Esophagus muscularis mucosa (tissue), 4 donors: ENCODE results near the gene TMEM185A. TPM values are rescaled to one million over a fixed set of nuclear protein-coding genes. Genes with fewer than 3 reads are reported as not detected.
"Not testable (repeated sequence)": the region's sequence is repeated elsewhere in the genome, so short reads cannot be mapped to it uniquely, and the experiment has no call there.

Experiments
- DNase-seq: peaks from one replicate; pipeline ENCODE4 v3.0.0-alpha.2; 2017; ENCODE audit errors: extremely low spot score
- H3K27ac ChIP-seq, 4 donors: fragments of 200-600 bp; sonication (generic); replicated peaks in 1 of 4; 1 replicate in 3 of 4; 2 replicates in 1 of 4; pipeline ENCODE4 v1.5.1; 2016 to 2019; ENCODE audit warnings: mild to moderate bottlenecking in 1 of 4
- H3K27me3 ChIP-seq, 4 donors: fragments of 200-600 bp; sonication (generic); one replicate each; pipeline versions ENCODE4 v1.5.1 to v1.6.0; 2016 to 2019
- H3K36me3 ChIP-seq, 4 donors: fragments of 200-600 bp; sonication (generic); one replicate each; pipeline ENCODE4 v1.5.1; 2016 to 2019
- H3K4me1 ChIP-seq, 4 donors: fragments of 200-600 bp; sonication (generic); one replicate each; pipeline ENCODE4 v1.5.1; 2016 to 2019
- H3K4me3 ChIP-seq, 4 donors: fragments of 200-600 bp; sonication (generic); 1 replicate in 2 of 4; 2 replicates in 2 of 4; pipeline ENCODE4 v1.5.1; 2016 to 2019; ENCODE audit warnings: mild to moderate bottlenecking in 4 of 4, moderate library complexity in 1 of 4
- H3K9me3 ChIP-seq, 4 donors: fragments of 200-600 bp; sonication (generic); 1 replicate in 3 of 4; 2 replicates in 1 of 4; pipeline ENCODE4 v1.5.1; 2016 to 2019
- CTCF ChIP-seq, 3 experiments: fragments of 200-600 bp in 2 of 3; fragments of 450-650 bp in 1 of 3; sonication (generic) in 2 of 3; IDR thresholded peaks; one replicate each; pipeline ENCODE4 v1.5.1; 2017 to 2019; ENCODE audit warnings: antibody characterized with exemption in 3 of 3, mild to moderate bottlenecking in 2 of 3, moderate library complexity in 1 of 3
- EP300 ChIP-seq: sonication (generic); formaldehyde crosslinking; IDR thresholded peaks from one replicate; pipeline ENCODE4 v1.6.1; 2017; ENCODE audit warnings: antibody characterized with exemption
- POLR2A ChIP-seq: fragments of 450-650 bp; IDR thresholded peaks from one replicate; pipeline ENCODE4 v1.6.1; 2017; ENCODE audit warnings: antibody characterized with exemption, moderate library complexity, mild to moderate bottlenecking, low read depth
- POLR2AphosphoS5 ChIP-seq, 2 donors: sonication (generic); formaldehyde crosslinking; IDR thresholded peaks; one replicate each; pipeline ENCODE4 v1.6.1; 2017; ENCODE audit warnings: antibody characterized with exemption in 2 of 2
- WGBS: methylation state at CpG from one replicate; pipeline ENCODE4 v1.1.5; 2018; 5-methylcytosine and 5-hydroxymethylcytosine counted together
- intact Hi-C: fragments of 100-400 bp; cut with DNase I; formaldehyde crosslinking; loops from one replicate; pipeline ENCODE4 v1.15.1; 2023
- total RNA-seq, 4 donors: library from RNA; depleted of rRNA; stranded (reverse); fragments of >200 nt; gene quantifications; one replicate each; pipeline versions ENCODE4 v1.1.0 to v1.2.1, GENCODE V29; 2016

TMEM185A gene
- total RNA-seq, 4 donors from 2014 or later, result 11.2 to 26.2 (median 16.5) TPM

GRCh38 chrX:149630681-149631233, 835 bp downstream of the TMEM185A start:
- peaks cover 11 to 25% (median 19%) of the 10 kb centered on the region in 4 donors for H3K4me1 ChIP-seq
- peak overlapping the region; percentile 67 to 82 (median 76) for H3K27ac ChIP-seq
- TF ChIP-seq CTCF (IDR thresholded peaks at IDR 0.05), result peak in 1 of 3 experiments; percentile 19
- TF ChIP-seq POLR2AphosphoS5 (IDR thresholded peaks at IDR 0.05), result no peak
- no peaks in the 10 kb centered on the region for H3K9me3 ChIP-seq
- H3K27me3 ChIP-seq, result no peaks in the 10 kb centered on the region
- no peaks in the 10 kb centered on the region for H3K36me3 ChIP-seq
- 41% methylated on average over 16 of the region's 16 CpGs for WGBS
- no peak for DNase-seq
- H3K4me3 ChIP-seq, result peak overlapping the region; percentile 65 to 83 (median 72)
- intact Hi-C loops, result no loop called here

GRCh38 chrX:149629730-149630387, 1.7 kb downstream of the TMEM185A start:
- WGBS, result 78% methylated on average over 5 of the region's 5 CpGs
- TF ChIP-seq EP300, result no peak
- TF ChIP-seq CTCF (IDR thresholded peaks at IDR 0.05), result no peak
- no peak for TF ChIP-seq POLR2A
- no peak for TF ChIP-seq POLR2AphosphoS5 (IDR thresholded peaks at IDR 0.05)
- intact Hi-C loops, result loop anchor here (5.0 kb wide), 1 partner anchor 68 kb away; no protein-coding TSS in a partner anchor
- Histone ChIP-seq H3K36me3 (no peaks in the 10 kb centered on the region), H3K9me3 (no peaks in the 10 kb centered on the region), H3K4me3 (peak overlapping the region in 3 of 4 donors; percentile 65 to 83 (median 77)), H3K4me1 (peaks cover 11 to 28% (median 19%) of the 10 kb centered on the region in 4 donors), H3K27ac (no peak overlapping the region), H3K27me3 (no peaks in the 10 kb centered on the region)
- DNase-seq, result no peak

- intact Hi-C loops, result loop anchor here (5.0 kb wide), 1 partner anchor 66 kb away; no protein-coding TSS in a partner anchor
- DNase-seq, result no peak
- no peaks in the 10 kb centered on the region for H3K36me3 ChIP-seq
- no peak overlapping the region for H3K4me3 ChIP-seq
- no peaks in the 10 kb centered on the region for H3K27me3 ChIP-seq
- H3K9me3 ChIP-seq, result no peaks in the 10 kb centered on the region
- peaks cover 11 to 31% (median 23%) of the 10 kb centered on the region in 4 donors for H3K4me1 ChIP-seq
- 59% methylated on average over 2 of the region's 2 CpGs for WGBS
- H3K27ac ChIP-seq, result no peak overlapping the region
- TF ChIP-seq CTCF (IDR thresholded peaks at IDR 0.05), result no peak
- no peak for TF ChIP-seq EP300
- no peak for TF ChIP-seq POLR2A
- no peak for TF ChIP-seq POLR2AphosphoS5 (IDR thresholded peaks at IDR 0.05)
These were observed 2.8 kb downstream of the TMEM185A start for GRCh38 chrX:149628768-149629167.

GRCh38 chrX:149628280-149628679, 3.3 kb downstream of the TMEM185A start:
- TF ChIP-seq EP300 (no peak), POLR2A (no peak), CTCF (IDR thresholded peaks at IDR 0.05) (no peak), POLR2AphosphoS5 (IDR thresholded peaks at IDR 0.05) (no peak)
- no peak overlapping the region for H3K4me3 ChIP-seq
- DNase-seq, result no peak
- H3K9me3 ChIP-seq, result no peaks in the 10 kb centered on the region
- H3K4me1 ChIP-seq, result peaks cover 11 to 31% (median 23%) of the 10 kb centered on the region in 4 donors
- H3K27ac ChIP-seq, result no peak overlapping the region
- no peaks in the 10 kb centered on the region for H3K36me3 ChIP-seq
- WGBS, result 94% methylated on average over 2 of the region's 3 CpGs
- intact Hi-C loops, result loop anchor here (5.0 kb wide), 1 partner anchor 66 kb away; no protein-coding TSS in a partner anchor
- no peaks in the 10 kb centered on the region for H3K27me3 ChIP-seq

- not testable (repeated sequence) for H3K27ac ChIP-seq, H3K36me3 ChIP-seq, H3K27me3 ChIP-seq, H3K9me3 ChIP-seq, DNase-seq, H3K4me3 ChIP-seq
- intact Hi-C loops, result loop anchor here (5.0 kb wide), 1 partner anchor 65 kb away; no protein-coding TSS in a partner anchor
- 66% methylated on average over 6 of the region's 8 CpGs for WGBS
- H3K4me1 ChIP-seq, result peaks cover 11 to 30% (median 20%) of the 10 kb centered on the region in 4 donors
These were observed 4.8 kb downstream of the TMEM185A start for GRCh38 chrX:149626829-149627228.

- WGBS, result 25% methylated on average over 1 of the region's 1 CpG
These were observed 11.9 kb downstream of the TMEM185A start for GRCh38 chrX:149619662-149620061.

More at GRCh38 chrX:149619662-149620061, 11.9 kb downstream of the TMEM185A start:
- H3K36me3 ChIP-seq, intact Hi-C loops, H3K27ac ChIP-seq, H3K4me3 ChIP-seq, DNase-seq, H3K27me3 ChIP-seq, H3K9me3 ChIP-seq, H3K4me1 ChIP-seq: not testable (repeated sequence)
